ENCODE measurements around the gene NDUFAF3.

Gene NDUFAF3

DNA sequence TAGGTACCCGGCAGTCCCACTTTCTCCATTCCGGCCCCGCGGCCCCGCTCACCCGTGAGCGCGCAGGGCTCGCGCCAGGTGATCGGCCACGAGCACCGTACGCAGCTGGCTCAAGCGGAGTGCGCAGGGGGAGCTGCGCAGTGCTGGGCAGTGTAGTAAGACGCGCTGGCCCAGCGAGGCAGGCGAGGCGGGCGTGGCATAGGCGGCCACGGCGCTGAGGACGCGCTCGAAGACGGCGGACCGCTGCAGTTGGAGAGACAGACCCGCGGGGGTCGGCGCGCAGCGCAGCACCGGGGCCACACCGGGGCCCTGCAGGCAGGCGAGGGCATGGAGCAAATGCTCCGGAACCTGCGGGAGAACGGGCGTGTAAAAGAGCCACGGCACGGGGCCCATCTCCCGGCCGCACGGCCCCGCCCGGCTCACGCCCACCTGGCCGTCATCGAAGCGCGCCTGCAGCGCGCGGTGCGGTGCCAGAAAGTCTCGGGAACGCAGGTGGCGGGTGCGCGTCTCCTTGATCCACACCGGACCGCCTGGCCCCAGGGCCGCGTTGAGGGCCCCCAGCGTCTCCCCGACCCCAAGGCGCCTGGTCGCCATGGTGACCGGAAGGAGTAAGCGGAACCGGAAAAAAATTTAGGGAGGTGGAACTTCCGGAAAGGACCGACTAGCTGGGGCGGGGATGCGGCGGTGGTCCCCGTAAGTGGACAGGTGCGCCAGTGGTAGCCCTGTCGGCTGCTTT, 3.8 kb upstream of the NDUFAF3 start, which contains the start of gene DALRD3 (continued):
- TF ChIP-seq, protein P1, sequence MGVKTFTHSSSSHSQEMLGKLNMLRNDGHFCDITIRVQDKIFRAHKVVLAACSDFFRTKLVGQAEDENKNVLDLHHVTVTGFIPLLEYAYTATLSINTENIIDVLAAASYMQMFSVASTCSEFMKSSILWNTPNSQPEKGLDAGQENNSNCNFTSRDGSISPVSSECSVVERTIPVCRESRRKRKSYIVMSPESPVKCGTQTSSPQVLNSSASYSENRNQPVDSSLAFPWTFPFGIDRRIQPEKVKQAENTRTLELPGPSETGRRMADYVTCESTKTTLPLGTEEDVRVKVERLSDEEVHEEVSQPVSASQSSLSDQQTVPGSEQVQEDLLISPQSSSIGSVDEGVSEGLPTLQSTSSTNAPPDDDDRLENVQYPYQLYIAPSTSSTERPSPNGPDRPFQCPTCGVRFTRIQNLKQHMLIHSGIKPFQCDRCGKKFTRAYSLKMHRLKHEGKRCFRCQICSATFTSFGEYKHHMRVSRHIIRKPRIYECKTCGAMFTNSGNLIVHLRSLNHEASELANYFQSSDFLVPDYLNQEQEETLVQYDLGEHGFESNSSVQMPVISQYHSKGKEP (tag by site-specific recombination; IDR thresholded peaks at IDR 0.05): no peak
- TF ChIP-seq ZNF776 (tag by site-specific recombination; IDR thresholded peaks at IDR 0.05; ENCODE audit: borderline replicate concordance) (no peak), ZNF571 (tag by site-specific recombination; IDR thresholded peaks at IDR 0.05) (no peak), GLIS1 (tag by site-specific recombination; IDR thresholded peaks at IDR 0.05) (peak; percentile 71), KLF16 (tag by site-specific recombination; IDR thresholded peaks at IDR 0.05) (peak; percentile 90), ZNF133 (tag by site-specific recombination; IDR thresholded peaks at IDR 0.05) (no peak; the same call in 1 of the 2 replicates), SP7 (tag by site-specific recombination; IDR thresholded peaks at IDR 0.05) (0 out of 2 replicates have a peak, but pooled peaks have one; percentile 22), ZNF341 (tag by site-specific recombination; IDR thresholded peaks at IDR 0.05; ENCODE audit: low read depth) (peak; percentile 39; the same call in 1 of the 2 replicates), ZNF335 (tag by site-specific recombination; conservative IDR thresholded peaks at IDR 0.05) (peak; percentile 82), ZNF423 (tag by site-specific recombination; IDR thresholded peaks at IDR 0.05) (peak; percentile 55; the same call in 1 of the 2 replicates), KLF8 (tag by site-specific recombination; IDR thresholded peaks at IDR 0.05) (peak; percentile 81; the same call in 1 of the 2 replicates), ZBTB20 (tag by site-specific recombination; IDR thresholded peaks at IDR 0.05) (peak; percentile 88), ZFP37 (tag by site-specific recombination; IDR thresholded peaks at IDR 0.05) (no peak), ZNF629 (tag by site-specific recombination; IDR thresholded peaks at IDR 0.05) (peak; percentile 28; the same call in 1 of the 2 replicates), ZNF76 (tag by site-specific recombination; IDR thresholded peaks at IDR 0.05; ENCODE audit: borderline replicate concordance, low read depth) (peak; percentile 39; the same call in 1 of the 2 replicates), ZNF473 (tag by site-specific recombination; IDR thresholded peaks at IDR 0.05) (no peak), ZNF169 (tag by site-specific recombination; IDR thresholded peaks at IDR 0.05) (no peak), ZNF114 (tag by site-specific recombination; IDR thresholded peaks at IDR 0.05) (no peak), GFI1B (tag by site-specific recombination; IDR thresholded peaks at IDR 0.05) (no peak)
- TF ChIP-seq, protein P2, sequence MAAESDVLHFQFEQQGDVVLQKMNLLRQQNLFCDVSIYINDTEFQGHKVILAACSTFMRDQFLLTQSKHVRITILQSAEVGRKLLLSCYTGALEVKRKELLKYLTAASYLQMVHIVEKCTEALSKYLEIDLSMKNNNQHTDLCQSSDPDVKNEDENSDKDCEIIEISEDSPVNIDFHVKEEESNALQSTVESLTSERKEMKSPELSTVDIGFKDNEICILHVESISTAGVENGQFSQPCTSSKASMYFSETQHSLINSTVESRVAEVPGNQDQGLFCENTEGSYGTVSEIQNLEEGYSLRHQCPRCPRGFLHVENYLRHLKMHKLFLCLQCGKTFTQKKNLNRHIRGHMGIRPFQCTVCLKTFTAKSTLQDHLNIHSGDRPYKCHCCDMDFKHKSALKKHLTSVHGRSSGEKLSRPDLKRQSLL (tag by site-specific recombination; IDR thresholded peaks at IDR 0.05): peak; percentile 35; the same call in 1 of the 2 replicates
- TF ChIP-seq, protein P3, sequence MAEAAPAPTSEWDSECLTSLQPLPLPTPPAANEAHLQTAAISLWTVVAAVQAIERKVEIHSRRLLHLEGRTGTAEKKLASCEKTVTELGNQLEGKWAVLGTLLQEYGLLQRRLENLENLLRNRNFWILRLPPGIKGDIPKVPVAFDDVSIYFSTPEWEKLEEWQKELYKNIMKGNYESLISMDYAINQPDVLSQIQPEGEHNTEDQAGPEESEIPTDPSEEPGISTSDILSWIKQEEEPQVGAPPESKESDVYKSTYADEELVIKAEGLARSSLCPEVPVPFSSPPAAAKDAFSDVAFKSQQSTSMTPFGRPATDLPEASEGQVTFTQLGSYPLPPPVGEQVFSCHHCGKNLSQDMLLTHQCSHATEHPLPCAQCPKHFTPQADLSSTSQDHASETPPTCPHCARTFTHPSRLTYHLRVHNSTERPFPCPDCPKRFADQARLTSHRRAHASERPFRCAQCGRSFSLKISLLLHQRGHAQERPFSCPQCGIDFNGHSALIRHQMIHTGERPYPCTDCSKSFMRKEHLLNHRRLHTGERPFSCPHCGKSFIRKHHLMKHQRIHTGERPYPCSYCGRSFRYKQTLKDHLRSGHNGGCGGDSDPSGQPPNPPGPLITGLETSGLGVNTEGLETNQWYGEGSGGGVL (tag by site-specific recombination; IDR thresholded peaks at IDR 0.05): no peak
- TF ChIP-seq, protein P4, sequence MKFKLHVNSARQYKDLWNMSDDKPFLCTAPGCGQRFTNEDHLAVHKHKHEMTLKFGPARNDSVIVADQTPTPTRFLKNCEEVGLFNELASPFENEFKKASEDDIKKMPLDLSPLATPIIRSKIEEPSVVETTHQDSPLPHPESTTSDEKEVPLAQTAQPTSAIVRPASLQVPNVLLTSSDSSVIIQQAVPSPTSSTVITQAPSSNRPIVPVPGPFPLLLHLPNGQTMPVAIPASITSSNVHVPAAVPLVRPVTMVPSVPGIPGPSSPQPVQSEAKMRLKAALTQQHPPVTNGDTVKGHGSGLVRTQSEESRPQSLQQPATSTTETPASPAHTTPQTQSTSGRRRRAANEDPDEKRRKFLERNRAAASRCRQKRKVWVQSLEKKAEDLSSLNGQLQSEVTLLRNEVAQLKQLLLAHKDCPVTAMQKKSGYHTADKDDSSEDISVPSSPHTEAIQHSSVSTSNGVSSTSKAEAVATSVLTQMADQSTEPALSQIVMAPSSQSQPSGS (tag by site-specific recombination; IDR thresholded peaks at IDR 0.05; ENCODE audit: low read depth): no peak
- TF ChIP-seq, protein P5, sequence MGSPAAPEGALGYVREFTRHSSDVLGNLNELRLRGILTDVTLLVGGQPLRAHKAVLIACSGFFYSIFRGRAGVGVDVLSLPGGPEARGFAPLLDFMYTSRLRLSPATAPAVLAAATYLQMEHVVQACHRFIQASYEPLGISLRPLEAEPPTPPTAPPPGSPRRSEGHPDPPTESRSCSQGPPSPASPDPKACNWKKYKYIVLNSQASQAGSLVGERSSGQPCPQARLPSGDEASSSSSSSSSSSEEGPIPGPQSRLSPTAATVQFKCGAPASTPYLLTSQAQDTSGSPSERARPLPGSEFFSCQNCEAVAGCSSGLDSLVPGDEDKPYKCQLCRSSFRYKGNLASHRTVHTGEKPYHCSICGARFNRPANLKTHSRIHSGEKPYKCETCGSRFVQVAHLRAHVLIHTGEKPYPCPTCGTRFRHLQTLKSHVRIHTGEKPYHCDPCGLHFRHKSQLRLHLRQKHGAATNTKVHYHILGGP (tag by site-specific recombination; IDR thresholded peaks at IDR 0.05): no peak
- TF ChIP-seq, protein P6, sequence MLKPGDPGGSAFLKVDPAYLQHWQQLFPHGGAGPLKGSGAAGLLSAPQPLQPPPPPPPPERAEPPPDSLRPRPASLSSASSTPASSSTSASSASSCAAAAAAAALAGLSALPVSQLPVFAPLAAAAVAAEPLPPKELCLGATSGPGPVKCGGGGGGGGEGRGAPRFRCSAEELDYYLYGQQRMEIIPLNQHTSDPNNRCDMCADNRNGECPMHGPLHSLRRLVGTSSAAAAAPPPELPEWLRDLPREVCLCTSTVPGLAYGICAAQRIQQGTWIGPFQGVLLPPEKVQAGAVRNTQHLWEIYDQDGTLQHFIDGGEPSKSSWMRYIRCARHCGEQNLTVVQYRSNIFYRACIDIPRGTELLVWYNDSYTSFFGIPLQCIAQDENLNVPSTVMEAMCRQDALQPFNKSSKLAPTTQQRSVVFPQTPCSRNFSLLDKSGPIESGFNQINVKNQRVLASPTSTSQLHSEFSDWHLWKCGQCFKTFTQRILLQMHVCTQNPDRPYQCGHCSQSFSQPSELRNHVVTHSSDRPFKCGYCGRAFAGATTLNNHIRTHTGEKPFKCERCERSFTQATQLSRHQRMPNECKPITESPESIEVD (tag by site-specific recombination; IDR thresholded peaks at IDR 0.05): no peak
